ENCODE measurements around the gene TGOLN2. TPM values are rescaled to one million over a fixed set of nuclear protein-coding genes. Genes with fewer than 3 reads are reported as not detected.

Gene TGOLN2
- total RNA-seq, 1 donor from 2014 or later = 34.5 TPM

DNA sequence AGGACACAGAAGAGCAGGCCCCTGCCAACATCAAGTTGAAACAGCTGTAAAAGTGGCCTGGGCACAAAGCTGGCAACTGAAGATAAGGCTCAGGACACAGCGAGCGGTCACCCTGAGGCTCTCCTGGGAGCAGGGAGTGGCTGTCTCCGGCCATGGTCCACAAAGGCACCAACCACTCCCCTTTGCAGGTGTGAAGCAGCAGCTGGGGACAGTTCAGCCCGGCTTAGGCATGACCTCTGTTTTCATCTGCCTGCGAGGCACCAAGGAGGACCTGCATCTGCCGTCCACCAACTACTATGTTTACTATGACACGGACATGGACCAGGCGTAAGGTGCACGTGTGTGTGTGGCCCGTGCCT lies 12.9 kb downstream of the TGOLN2 start:
- TF ChIP-seq, protein P1, sequence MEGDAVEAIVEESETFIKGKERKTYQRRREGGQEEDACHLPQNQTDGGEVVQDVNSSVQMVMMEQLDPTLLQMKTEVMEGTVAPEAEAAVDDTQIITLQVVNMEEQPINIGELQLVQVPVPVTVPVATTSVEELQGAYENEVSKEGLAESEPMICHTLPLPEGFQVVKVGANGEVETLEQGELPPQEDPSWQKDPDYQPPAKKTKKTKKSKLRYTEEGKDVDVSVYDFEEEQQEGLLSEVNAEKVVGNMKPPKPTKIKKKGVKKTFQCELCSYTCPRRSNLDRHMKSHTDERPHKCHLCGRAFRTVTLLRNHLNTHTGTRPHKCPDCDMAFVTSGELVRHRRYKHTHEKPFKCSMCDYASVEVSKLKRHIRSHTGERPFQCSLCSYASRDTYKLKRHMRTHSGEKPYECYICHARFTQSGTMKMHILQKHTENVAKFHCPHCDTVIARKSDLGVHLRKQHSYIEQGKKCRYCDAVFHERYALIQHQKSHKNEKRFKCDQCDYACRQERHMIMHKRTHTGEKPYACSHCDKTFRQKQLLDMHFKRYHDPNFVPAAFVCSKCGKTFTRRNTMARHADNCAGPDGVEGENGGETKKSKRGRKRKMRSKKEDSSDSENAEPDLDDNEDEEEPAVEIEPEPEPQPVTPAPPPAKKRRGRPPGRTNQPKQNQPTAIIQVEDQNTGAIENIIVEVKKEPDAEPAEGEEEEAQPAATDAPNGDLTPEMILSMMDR (IDR thresholded peaks at IDR 0.05; ENCODE audit: insufficient read depth, low read length, severe bottlenecking) = no peak
- Histone ChIP-seq H3K36me3 (ENCODE audit: control insufficient read depth, insufficient read depth, low read length) (peaks cover 11% of the 10 kb centered on the region), H3K4me3 (ENCODE audit: low read depth, low read length) (no peak overlapping the region), H3K27me3 (ENCODE audit: control insufficient read depth, insufficient read depth, low read length) (no peaks in the 10 kb centered on the region)
- no peak for DNase-seq (ENCODE audit: low read depth)
- no peak for FAIRE-seq

DNA sequence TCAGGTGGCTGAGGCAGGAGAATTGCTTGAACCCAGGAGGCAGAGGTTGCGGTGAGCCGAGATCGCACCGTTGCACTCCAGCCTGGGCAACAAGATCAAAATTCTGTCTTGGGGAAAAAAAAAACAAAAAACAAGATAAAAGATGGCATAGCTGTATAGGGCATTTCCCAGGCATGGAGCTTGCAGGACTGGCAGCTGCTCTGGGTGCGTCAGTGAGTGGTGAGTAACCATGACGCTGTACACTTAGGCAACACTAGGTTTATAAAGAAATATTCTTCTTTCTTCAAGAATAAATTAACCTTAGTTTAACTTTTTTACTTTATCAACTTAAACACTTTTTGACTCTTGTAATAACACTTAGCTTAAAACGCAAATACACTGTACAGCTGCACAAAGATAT lies 15.4 kb downstream of the TGOLN2 start:
- TF ChIP-seq, protein P1 (IDR thresholded peaks at IDR 0.05; ENCODE audit: insufficient read depth, low read length, severe bottlenecking) = no peak
- FAIRE-seq (no peak), DNase-seq (ENCODE audit: low read depth) (peak; percentile 90)
- peaks cover 8% of the 10 kb centered on the region for H3K36me3 ChIP-seq (ENCODE audit: control insufficient read depth, insufficient read depth, low read length)
- H3K4me3 ChIP-seq (ENCODE audit: low read depth, low read length) = no peak overlapping the region
- no peaks in the 10 kb centered on the region for H3K27me3 ChIP-seq (ENCODE audit: control insufficient read depth, insufficient read depth, low read length)

DNA sequence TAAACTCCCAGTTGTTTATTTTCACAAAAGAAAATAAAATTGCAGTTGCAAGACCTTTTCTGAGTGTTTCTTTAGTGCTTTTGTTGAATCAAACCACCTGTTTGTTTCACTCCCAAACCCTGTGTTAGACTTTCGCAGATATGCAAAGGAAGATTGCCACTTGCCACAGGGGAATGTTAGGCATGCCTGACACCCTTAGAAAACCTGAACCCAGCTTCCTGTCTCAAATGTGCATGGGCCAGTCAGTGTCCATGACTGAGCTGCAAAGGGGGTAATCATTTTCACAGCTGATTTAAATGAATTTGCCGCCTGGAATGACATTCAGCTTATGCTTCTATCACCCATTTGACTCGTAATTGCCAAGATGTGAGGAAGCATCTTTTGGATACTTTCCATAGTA lies 17.5 kb downstream of the TGOLN2 start:
- no peak for FAIRE-seq
- no peak overlapping the region for H3K4me3 ChIP-seq (ENCODE audit: low read depth, low read length)
- no peak for DNase-seq (ENCODE audit: low read depth)
- TF ChIP-seq, protein P1 (IDR thresholded peaks at IDR 0.05; ENCODE audit: insufficient read depth, low read length, severe bottlenecking) = no peak
- peaks cover 16% of the 10 kb centered on the region for H3K36me3 ChIP-seq (ENCODE audit: control insufficient read depth, insufficient read depth, low read length)
- H3K27me3 ChIP-seq (ENCODE audit: control insufficient read depth, insufficient read depth, low read length) = no peaks in the 10 kb centered on the region

DNA sequence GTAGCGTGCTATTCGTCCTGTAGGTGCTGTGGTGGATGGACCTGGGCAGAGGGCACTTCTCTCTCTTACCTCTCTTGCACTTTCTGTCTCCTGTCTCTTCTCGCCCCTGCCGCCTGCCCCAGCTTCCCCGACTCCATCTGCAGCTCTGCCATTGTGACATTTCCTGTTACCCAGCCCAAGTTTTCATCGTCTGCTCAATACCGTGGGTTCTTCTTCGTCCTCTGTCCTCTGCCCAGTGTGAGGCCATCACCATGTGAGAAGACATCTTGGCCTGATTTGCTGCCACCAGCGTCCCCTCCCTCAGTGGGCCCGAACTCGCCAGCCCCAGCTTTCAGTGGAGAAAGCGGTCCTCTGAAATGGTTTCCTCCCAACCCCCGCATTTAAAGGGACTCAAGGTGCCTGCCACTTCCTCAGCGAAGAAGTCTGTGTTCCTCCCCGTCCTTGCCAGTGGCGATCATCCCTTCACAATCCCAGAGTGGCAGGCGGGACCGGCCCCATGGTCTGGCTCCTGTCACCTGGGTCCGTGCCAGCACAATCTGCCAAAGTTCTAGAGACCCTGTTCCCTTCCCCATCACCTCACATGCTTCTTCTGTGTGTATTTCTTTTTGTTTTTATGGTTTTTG lies 18.0 kb downstream of the TGOLN2 start:
- H3K27me3 ChIP-seq (ENCODE audit: control insufficient read depth, insufficient read depth, low read length) = no peaks in the 10 kb centered on the region
- peaks cover 17% of the 10 kb centered on the region for H3K36me3 ChIP-seq (ENCODE audit: control insufficient read depth, insufficient read depth, low read length)
- H3K4me3 ChIP-seq (ENCODE audit: low read depth, low read length) = no peak overlapping the region
- TF ChIP-seq, protein P1 (IDR thresholded peaks at IDR 0.05; ENCODE audit: insufficient read depth, low read length, severe bottlenecking) = no peak
- FAIRE-seq (no peak), DNase-seq (ENCODE audit: low read depth) (no peak)

DNA sequence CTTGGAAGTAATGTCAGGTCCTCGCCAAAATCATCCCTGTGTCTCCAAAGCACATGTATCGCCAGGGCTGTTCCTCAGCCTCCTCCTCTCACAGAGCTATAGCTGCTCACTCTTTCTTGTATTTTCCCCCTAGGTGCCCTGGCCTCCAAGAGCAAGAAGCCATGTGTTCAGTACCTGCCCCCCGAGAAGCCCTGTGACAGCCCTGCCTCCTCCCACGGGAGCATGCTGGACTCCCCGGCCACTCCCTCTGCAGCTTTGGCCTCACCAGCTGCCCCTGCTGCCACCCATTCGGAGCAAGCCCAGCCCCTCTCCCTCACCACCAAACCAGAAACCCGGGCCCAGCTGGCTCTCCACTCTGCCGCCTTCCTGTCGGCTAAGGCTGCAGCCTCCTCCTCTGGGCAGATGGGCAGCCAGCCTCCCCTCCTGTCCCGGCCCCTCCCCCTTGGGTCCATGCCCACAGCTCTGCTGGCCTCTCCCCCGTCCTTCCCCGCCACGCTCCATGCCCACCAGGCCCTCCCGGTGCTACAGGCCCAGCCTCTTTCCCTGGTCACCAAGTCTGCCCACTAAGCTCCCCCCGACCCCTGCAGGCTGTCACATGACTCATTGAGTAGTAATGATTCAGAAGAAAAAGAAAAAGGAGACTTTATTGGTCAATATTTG lies 18.8 kb downstream of the TGOLN2 start:
- H3K4me3 ChIP-seq (ENCODE audit: low read depth, low read length) = no peak overlapping the region
- H3K36me3 ChIP-seq (ENCODE audit: control insufficient read depth, insufficient read depth, low read length) = peaks cover 16% of the 10 kb centered on the region
- no peaks in the 10 kb centered on the region for H3K27me3 ChIP-seq (ENCODE audit: control insufficient read depth, insufficient read depth, low read length)
- no peak for FAIRE-seq
- no peak for DNase-seq (ENCODE audit: low read depth)
- TF ChIP-seq, protein P1 (IDR thresholded peaks at IDR 0.05; ENCODE audit: insufficient read depth, low read length, severe bottlenecking) = no peak

DNA sequence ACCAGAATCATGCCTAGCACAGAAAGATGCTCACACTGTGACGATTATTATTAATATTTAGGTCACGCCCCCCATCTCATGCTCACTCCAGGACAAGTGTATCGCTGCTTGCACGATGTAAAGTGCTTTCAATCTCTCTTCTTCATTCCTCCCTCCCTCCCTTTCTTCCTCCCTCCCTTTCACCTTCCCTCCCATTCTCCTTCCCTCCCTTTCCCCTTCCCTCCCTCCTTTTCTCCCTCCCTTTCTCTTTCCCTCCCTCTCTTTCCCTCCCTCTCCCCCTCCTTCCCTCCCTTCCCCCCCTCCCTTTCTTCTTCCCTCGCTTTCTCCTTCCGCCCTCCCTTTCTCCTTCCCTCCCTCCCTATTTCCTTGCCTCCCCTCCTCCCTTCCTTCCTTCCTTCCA lies 19.6 kb downstream of the TGOLN2 start:
- H3K4me3 ChIP-seq (ENCODE audit: low read depth, low read length) = no peak overlapping the region
- DNase-seq (ENCODE audit: low read depth) (no peak), FAIRE-seq (no peak)
- TF ChIP-seq, protein P1 (IDR thresholded peaks at IDR 0.05; ENCODE audit: insufficient read depth, low read length, severe bottlenecking) = no peak
- no peaks in the 10 kb centered on the region for H3K27me3 ChIP-seq (ENCODE audit: control insufficient read depth, insufficient read depth, low read length)
- H3K36me3 ChIP-seq (ENCODE audit: control insufficient read depth, insufficient read depth, low read length) = peaks cover 22% of the 10 kb centered on the region
